ENCODE data around the gene BDNF.

DNA sequence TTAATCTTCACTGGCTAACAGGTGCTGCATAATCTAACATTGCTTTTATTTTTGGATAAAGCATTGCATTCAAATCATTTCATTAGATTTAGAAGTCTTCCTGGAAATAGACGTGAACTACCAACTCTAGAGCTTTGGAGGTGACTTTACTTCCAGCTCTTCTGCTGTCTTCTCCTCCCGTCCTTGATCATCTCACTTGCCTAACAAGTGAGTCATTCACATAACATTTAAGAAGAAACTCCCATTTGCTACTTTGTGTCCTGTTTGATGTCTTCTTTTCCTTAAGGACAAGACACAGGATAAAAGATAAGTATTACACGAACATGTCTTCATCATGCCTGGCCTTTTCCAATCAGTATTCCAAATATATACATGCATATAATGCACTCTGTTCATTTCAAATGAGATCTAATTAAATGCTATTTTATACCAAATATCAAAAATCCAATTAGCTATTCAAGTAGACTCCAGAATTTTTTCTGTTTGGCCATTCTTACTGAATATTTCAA is 88.3 kb downstream of the BDNF start:
- no peak for TF ChIP-seq EZH2 (IDR thresholded peaks at IDR 0.05; ENCODE audit: low read depth, low read length, severe bottlenecking)
- peak in 1 of 2 experiments; percentile 37; a peak in 1 of 3 replicates for TF ChIP-seq POLR2A (IDR thresholded peaks at IDR 0.05; ENCODE audit: control extremely low read depth in 1 of 2, low read depth in 2 of 2, low read length in 2 of 2)
- TF ChIP-seq, protein P1, sequence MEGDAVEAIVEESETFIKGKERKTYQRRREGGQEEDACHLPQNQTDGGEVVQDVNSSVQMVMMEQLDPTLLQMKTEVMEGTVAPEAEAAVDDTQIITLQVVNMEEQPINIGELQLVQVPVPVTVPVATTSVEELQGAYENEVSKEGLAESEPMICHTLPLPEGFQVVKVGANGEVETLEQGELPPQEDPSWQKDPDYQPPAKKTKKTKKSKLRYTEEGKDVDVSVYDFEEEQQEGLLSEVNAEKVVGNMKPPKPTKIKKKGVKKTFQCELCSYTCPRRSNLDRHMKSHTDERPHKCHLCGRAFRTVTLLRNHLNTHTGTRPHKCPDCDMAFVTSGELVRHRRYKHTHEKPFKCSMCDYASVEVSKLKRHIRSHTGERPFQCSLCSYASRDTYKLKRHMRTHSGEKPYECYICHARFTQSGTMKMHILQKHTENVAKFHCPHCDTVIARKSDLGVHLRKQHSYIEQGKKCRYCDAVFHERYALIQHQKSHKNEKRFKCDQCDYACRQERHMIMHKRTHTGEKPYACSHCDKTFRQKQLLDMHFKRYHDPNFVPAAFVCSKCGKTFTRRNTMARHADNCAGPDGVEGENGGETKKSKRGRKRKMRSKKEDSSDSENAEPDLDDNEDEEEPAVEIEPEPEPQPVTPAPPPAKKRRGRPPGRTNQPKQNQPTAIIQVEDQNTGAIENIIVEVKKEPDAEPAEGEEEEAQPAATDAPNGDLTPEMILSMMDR (IDR thresholded peaks at IDR 0.05; ENCODE audit: control extremely low read depth in 1 of 3, insufficient read depth in 1 of 3, low read depth in 1 of 3, low read length in 3 of 3) = no peak
- no peak for TF ChIP-seq SIN3A (conservative IDR thresholded peaks at IDR 0.05 in 1 of 2, IDR thresholded peaks at IDR 0.05 in 1 of 2; ENCODE audit: low read depth in 1 of 2, low read length in 2 of 2)
- no peak for TF ChIP-seq NRF1 (IDR thresholded peaks at IDR 0.05; ENCODE audit: low read depth, low read length)
- TF ChIP-seq NANOG (IDR thresholded peaks at IDR 0.05; ENCODE audit: insufficient read depth, low read depth, low read length, poor library complexity, severe bottlenecking) = no peak
- TF ChIP-seq TAF1 (IDR thresholded peaks at IDR 0.05; ENCODE audit: low read depth, low read length) = no peak
- TF ChIP-seq KDM5A (IDR thresholded peaks at IDR 0.05; ENCODE audit: low read length) = no peak
- no peak for TF ChIP-seq RXRA (IDR thresholded peaks at IDR 0.05; ENCODE audit: insufficient read depth, low read depth, low read length)
- TF ChIP-seq SP2 (IDR thresholded peaks at IDR 0.05; ENCODE audit: low read length) = no peak
- peak; percentile 65; the same call in 1 of the 2 replicates for TF ChIP-seq POLR2AphosphoS5 (IDR thresholded peaks at IDR 0.05; ENCODE audit: low read depth, low read length)
- TF ChIP-seq CREB1 (IDR thresholded peaks at IDR 0.05) = no peak
- TF ChIP-seq EP300 (IDR thresholded peaks at IDR 0.05; ENCODE audit: borderline replicate concordance in 1 of 2, low read depth in 2 of 2, low read length in 2 of 2) = no peak
- TF ChIP-seq YY1 (IDR thresholded peaks at IDR 0.05; ENCODE audit: low read depth, low read length) = no peak
